Activated naive CD8-positive, alpha-beta T cell treated with anti-CD3 and anti-CD28 coated beads for 36 hours (primary cell): ENCODE measurements around the gene SMYD2. TPM values are rescaled to one million over a fixed set of nuclear protein-coding genes. Genes with fewer than 3 reads are reported as not detected.
A peak's percentile ranks its signal among the peaks of the same experiment; 100 is the strongest.

Source experiments
- DNase-seq: peaks from one replicate; pipeline ENCODE4 v3.0.0; 2021
- H3K27ac Mint-ChIP-seq: one replicate; pipeline ENCODE4 v1.8.0; 2022; ENCODE audit warnings: mild to moderate bottlenecking, moderate library complexity, mixed read lengths
- H3K27me3 Mint-ChIP-seq: one replicate; pipeline ENCODE4 v1.8.0; 2022; ENCODE audit warnings: mild to moderate bottlenecking, mixed read lengths
- H3K36me3 Mint-ChIP-seq: one replicate; pipeline ENCODE4 v1.8.0; 2021; ENCODE audit warnings: mild to moderate bottlenecking, mixed read lengths
- H3K4me1 Mint-ChIP-seq: one replicate; pipeline ENCODE4 v1.8.0; 2021; ENCODE audit warnings: mixed read lengths
- H3K4me3 Mint-ChIP-seq: one replicate; pipeline ENCODE4 v1.8.0; 2022; ENCODE audit warnings: mild to moderate bottlenecking, moderate library complexity, mixed read lengths
- H3K9me3 Mint-ChIP-seq: one replicate; pipeline ENCODE4 v1.8.0; 2022; ENCODE audit warnings: mixed read lengths
- total RNA-seq, 2 experiments: library from RNA; stranded (reverse); gene quantifications; one replicate each; pipeline ENCODE4 v1.2.3, GENCODE V29; 2021

Gene SMYD2
- 10 to 100 TPM; 37.0 to 38.4 TPM for total RNA-seq

DNA sequence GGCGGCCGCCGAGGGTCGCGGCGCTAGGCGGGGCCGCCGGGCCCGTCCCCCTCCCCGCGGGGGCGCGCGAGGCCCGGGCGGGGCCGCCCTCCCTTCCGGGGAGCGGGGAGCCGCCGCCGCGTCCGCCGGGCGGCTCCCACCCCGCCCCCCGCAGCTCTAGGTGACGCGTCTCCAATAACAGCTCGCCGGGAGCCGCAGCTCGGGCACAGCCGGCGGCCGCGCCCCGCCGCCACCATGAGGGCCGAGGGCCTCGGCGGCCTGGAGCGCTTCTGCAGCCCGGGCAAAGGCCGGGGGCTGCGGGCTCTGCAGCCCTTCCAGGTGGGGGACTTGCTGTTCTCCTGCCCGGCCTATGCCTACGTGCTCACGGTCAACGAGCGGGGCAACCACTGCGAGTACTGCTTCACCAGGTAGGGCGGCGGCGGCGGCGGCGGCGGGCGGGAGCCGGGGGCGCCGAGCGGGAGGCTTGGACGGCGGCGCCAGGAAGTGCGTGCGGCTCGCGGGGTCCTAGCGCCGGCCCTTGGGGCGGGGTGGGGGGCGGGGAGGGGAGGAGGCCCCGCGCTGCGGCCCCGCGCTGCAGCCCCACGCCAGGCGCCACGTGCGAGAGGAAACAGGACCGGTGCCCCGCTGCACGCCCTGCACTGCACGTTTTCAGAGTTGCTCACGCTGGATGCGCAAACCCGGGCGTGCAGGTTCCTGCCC is at the start of gene SMYD2:
TSS of gene SMYD2 (plus strand) at position 139 of the 699 bp plus-strand sequence. CDS start at position 235, 96 bp downstream.
- peak within 1 kb of the TSS; percentile 89 for H3K27ac Mint-ChIP-seq
- peaks cover 32% of the 10 kb centered on the region for H3K4me1 Mint-ChIP-seq
- H3K36me3 Mint-ChIP-seq: peaks cover 9% of the 10 kb centered on the region
- peak within 1 kb of the TSS; percentile 96 for H3K4me3 Mint-ChIP-seq
- peak; percentile 73 for DNase-seq
- H3K27me3 Mint-ChIP-seq: no peaks in the 10 kb centered on the region
- H3K9me3 Mint-ChIP-seq: no peaks in the 10 kb centered on the region

DNA sequence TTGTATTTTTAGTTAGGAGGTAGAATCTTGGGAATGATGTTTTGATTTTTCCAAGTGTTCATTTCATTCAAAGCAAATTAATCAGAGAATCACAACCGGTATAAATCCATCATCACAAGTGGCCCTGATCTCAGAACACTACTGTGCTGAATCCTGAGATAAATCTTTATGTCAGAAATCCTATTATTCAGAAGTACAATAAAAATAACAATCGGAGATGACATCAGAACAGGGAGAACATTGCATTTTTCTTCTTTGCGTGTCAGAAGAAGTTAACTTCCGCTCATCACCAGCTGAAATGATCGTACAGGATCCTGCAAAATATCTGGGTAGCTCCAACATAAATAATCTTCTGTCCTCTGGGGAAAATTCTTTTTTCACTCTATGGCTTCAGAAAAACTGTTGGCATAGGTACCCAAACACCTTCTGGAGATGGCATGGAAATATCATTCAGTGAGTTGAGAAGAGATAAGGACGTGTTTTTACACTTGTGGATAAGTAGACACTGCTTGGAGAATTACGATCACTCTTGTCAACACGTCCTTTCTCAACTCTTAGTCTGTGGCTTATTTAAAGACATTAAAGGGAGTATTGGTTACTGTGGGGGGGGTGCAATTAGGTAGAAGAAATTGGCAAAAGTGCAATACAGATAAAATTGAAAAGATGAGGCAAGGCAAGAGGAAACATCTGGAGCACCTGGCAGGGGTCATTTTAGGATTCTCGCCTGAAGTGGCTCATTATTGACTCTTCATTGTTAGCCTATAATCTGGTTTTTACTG is 46.9 kb upstream of the SMYD2 start:
- Mint-ChIP-seq H3K4me1 (no peaks in the 10 kb centered on the region), H3K27me3 (peaks cover 6% of the 10 kb centered on the region), H3K36me3 (no peaks in the 10 kb centered on the region), H3K4me3 (no peak overlapping the region), H3K9me3 (no peaks in the 10 kb centered on the region), H3K27ac (no peak overlapping the region)
- no peak for DNase-seq

GRCh38 chr1:214234635-214235025 is 46.3 kb upstream of the SMYD2 start:
- Mint-ChIP-seq H3K9me3 (no peaks in the 10 kb centered on the region), H3K27me3 (peaks cover 7% of the 10 kb centered on the region), H3K27ac (no peak overlapping the region), H3K4me3 (no peak overlapping the region), H3K36me3 (no peaks in the 10 kb centered on the region), H3K4me1 (no peaks in the 10 kb centered on the region)
- DNase-seq: no peak

DNA sequence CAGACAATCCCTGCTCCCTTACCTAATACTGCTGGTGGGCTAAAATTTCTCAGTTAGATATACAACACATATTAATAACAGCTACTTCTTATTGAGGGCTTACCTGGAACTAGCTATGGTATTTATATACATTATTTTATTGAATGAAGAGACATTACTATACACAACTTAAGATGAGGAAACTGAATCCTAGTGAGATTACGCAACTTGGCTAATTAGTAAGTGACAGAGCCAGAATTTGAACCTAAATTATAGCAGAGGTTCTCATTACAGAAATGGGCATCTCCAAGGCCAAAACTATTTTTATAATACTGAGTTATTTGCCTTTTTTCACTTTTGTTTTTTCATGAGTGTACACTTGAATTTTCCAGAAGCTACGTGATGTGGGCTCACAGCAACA is 44.5 kb upstream of the SMYD2 start:
- Mint-ChIP-seq H3K4me1 (no peaks in the 10 kb centered on the region), H3K27ac (no peak overlapping the region), H3K36me3 (no peaks in the 10 kb centered on the region), H3K4me3 (no peak overlapping the region), H3K9me3 (no peaks in the 10 kb centered on the region), H3K27me3 (peaks cover 10% of the 10 kb centered on the region)
- DNase-seq: no peak

DNA sequence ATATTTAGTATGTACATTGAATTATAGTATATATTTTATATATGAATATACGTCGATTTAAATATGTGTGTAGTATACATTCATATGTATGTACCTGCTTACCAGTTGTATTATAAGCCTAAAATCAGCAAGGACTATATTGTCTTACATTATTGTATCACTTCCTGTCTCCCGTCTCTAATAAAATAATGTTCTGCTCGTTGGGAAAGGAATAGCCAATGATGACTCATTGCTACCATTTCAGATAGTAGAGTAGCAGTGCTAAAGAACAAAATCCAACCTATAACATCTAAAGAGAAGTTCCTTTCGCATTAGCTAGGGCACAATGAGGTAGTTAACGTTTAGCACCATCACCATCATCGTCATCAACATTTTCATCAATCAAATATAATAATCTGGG is 39.9 kb upstream of the SMYD2 start:
- Mint-ChIP-seq H3K9me3 (no peaks in the 10 kb centered on the region), H3K4me3 (no peak overlapping the region), H3K4me1 (no peaks in the 10 kb centered on the region), H3K36me3 (no peaks in the 10 kb centered on the region), H3K27me3 (peaks cover 17% of the 10 kb centered on the region), H3K27ac (no peak overlapping the region)
- no peak for DNase-seq

- Mint-ChIP-seq H3K27ac (no peak overlapping the region), H3K27me3 (peaks cover 17% of the 10 kb centered on the region), H3K36me3 (no peaks in the 10 kb centered on the region), H3K4me3 (no peak overlapping the region), H3K4me1 (no peaks in the 10 kb centered on the region), H3K9me3 (no peaks in the 10 kb centered on the region)
- DNase-seq: no peak
Measured at GRCh38 chr1:214244252-214244651, 36.7 kb upstream of the SMYD2 start.

- no peak for DNase-seq
- H3K36me3 Mint-ChIP-seq: no peaks in the 10 kb centered on the region
Measured at GRCh38 chr1:214244841-214245240, 36.1 kb upstream of the SMYD2 start.

GRCh38 chr1:214247501-214248041 is 33.4 kb upstream of the SMYD2 start:
- H3K36me3 Mint-ChIP-seq: no peaks in the 10 kb centered on the region
- DNase-seq: no peak
- H3K27me3 Mint-ChIP-seq: peaks cover 15% of the 10 kb centered on the region
- no peak overlapping the region for H3K27ac Mint-ChIP-seq
- H3K9me3 Mint-ChIP-seq: no peaks in the 10 kb centered on the region
- H3K4me3 Mint-ChIP-seq: no peak overlapping the region
- H3K4me1 Mint-ChIP-seq: no peaks in the 10 kb centered on the region

More at GRCh38 chr1:214244841-214245240, 36.1 kb upstream of the SMYD2 start:
- H3K4me3 Mint-ChIP-seq: no peak overlapping the region
- H3K27me3 Mint-ChIP-seq: peaks cover 17% of the 10 kb centered on the region
- no peak overlapping the region for H3K27ac Mint-ChIP-seq
- H3K4me1 Mint-ChIP-seq: no peaks in the 10 kb centered on the region
- no peaks in the 10 kb centered on the region for H3K9me3 Mint-ChIP-seq

DNA sequence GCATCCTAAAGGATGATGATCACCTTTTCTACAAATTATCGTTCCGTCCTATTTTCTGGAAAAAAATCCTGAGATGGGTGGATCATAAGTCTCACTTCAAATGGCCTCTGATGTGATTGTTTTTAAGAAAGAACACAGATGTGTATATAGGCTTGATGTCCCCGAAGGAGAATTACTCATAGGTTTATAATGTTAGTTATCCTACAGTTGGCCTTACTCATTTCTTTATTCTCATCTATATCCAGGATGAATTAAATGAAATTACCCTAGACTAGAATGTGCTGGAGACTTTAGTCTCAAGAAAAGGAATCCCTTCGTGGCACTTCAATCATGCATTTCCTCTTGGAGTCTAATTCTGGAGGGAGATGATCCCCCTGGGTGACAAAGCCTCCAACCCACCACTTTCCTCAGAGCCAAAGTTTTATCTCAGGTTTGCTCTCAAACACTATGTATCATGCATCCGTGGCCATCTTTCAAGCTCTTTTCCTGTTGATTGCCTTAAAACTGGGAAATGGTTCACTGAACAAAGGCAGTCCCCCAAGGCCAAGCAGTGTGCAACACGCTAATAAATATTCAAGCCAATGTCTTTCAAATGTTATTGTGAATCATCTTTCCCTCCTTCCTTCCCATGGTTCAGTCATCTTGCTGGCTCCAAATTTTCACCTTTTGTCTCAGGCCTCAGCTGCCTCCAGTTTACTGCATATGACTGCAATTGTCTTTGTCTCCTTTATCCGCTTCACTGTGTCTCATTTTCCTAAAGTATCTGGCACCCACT is 32.5 kb upstream of the SMYD2 start:
- Mint-ChIP-seq H3K4me1 (no peaks in the 10 kb centered on the region), H3K36me3 (no peaks in the 10 kb centered on the region), H3K27me3 (peaks cover 15% of the 10 kb centered on the region), H3K27ac (no peak overlapping the region), H3K9me3 (no peaks in the 10 kb centered on the region), H3K4me3 (no peak overlapping the region)
- no peak for DNase-seq

DNA sequence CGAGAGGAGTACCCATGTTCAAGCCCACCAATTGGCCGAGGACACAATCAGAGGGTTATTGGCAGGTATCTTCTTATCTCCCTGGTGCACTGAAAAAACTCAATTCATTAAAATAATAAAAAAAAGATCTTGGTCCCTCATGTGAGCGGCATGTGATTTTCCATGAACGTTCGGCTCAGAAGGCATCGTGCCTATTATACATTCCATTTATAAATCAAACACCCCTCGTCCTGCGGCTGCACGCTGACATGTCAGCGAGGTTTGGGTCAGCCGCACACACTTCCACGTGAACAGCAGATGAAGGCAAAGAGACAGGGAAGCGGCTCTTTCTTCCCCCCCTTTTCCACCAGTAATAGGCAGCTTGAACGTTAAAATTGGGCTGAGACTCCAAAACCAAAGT is 31.3 kb upstream of the SMYD2 start:
- Mint-ChIP-seq H3K9me3 (no peaks in the 10 kb centered on the region), H3K4me1 (no peaks in the 10 kb centered on the region), H3K27me3 (peaks cover 15% of the 10 kb centered on the region), H3K27ac (no peak overlapping the region), H3K4me3 (no peak overlapping the region), H3K36me3 (no peaks in the 10 kb centered on the region)
- DNase-seq: no peak

- Mint-ChIP-seq H3K4me3 (no peak overlapping the region), H3K9me3 (peaks cover 5% of the 10 kb centered on the region), H3K4me1 (no peaks in the 10 kb centered on the region), H3K36me3 (no peaks in the 10 kb centered on the region), H3K27me3 (peaks cover 19% of the 10 kb centered on the region), H3K27ac (no peak overlapping the region)
- no peak for DNase-seq
Measured at GRCh38 chr1:214251354-214251753, 29.6 kb upstream of the SMYD2 start.

GRCh38 chr1:214255509-214255908 is 25.4 kb upstream of the SMYD2 start:
- Mint-ChIP-seq H3K9me3 (peaks cover 5% of the 10 kb centered on the region), H3K4me1 (peaks cover 8% of the 10 kb centered on the region), H3K27me3 (peaks cover 24% of the 10 kb centered on the region), H3K27ac (no peak overlapping the region), H3K36me3 (no peaks in the 10 kb centered on the region), H3K4me3 (no peak overlapping the region)
- no peak for DNase-seq

GRCh38 chr1:214259353-214259977 is 21.5 kb upstream of the SMYD2 start:
- Mint-ChIP-seq H3K4me1 (peaks cover 11% of the 10 kb centered on the region), H3K27me3 (peaks cover 58% of the 10 kb centered on the region), H3K27ac (no peak overlapping the region), H3K36me3 (no peaks in the 10 kb centered on the region), H3K9me3 (peaks cover 5% of the 10 kb centered on the region), H3K4me3 (no peak overlapping the region)
- DNase-seq: no peak

GRCh38 chr1:214260561-214261205 is 20.3 kb upstream of the SMYD2 start:
- Mint-ChIP-seq H3K4me3 (no peak overlapping the region), H3K27ac (no peak overlapping the region), H3K9me3 (peaks cover under 1% of the 10 kb centered on the region), H3K36me3 (no peaks in the 10 kb centered on the region), H3K4me1 (peaks cover 11% of the 10 kb centered on the region), H3K27me3 (peaks cover 56% of the 10 kb centered on the region)
- DNase-seq: no peak
